Measurements from ENCODE around the gene ATG12.
"Not testable (repeated sequence)": the region's sequence is repeated elsewhere in the genome, so short reads cannot be mapped to it uniquely, and the experiment has no call there.

The ATG12 gene

DNA sequence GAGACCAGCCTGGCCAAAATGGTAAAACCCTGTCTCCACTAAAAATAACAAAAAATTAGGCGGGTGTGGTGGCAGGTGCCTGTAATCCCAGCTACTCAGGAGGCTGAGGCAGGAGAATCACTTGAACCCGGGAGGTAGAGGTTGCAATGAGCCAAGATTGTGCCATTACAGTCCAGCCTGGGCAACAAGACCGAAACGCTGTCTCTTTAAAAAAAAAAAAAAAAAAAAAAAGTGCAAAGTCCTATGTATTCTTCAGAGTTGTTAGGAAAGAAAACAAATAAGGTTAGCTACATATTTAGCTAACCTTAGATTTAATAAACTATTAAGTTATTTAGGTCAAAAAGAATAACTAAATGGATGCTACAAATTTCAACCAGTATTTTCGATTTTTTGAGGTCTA lies 11.5 kb downstream of the ATG12 start:
- no peak for TF ChIP-seq POLR2A (IDR thresholded peaks at IDR 0.05; ENCODE audit: low read depth, low read length)
- no peak for DNase-seq (ENCODE audit: insufficient read length, low spot score)
- FAIRE-seq = no peak

GRCh38 chr5:115825948-115826347 lies 15.4 kb downstream of the ATG12 start:
- no peak for TF ChIP-seq POLR2A (IDR thresholded peaks at IDR 0.05; ENCODE audit: low read depth, low read length)

DNA sequence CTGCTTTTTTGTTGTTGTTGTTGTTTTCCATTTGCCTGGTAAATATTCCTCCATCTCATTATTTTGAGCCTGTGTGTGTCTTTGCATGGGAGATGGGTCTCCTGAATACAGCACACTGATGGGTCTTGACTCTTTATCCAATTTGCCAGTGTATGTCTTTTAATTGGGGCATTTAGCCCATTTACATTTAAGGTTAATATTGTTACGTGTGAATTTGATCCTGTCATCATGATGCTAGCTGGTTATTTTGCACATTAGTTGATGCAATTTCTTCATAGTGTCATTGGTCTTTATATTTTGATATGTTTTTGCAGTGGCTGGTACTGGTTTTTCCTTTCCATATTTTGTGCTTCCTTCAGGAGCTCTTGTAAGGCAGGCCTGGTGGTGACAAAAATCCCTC lies 16.4 kb downstream of the ATG12 start:
- not testable (repeated sequence) for DNase-seq (ENCODE audit: insufficient read length, low spot score); FAIRE-seq

More at GRCh38 chr5:115825948-115826347, 15.4 kb downstream of the ATG12 start:
- FAIRE-seq (no peak), DNase-seq (ENCODE audit: insufficient read length, low spot score) (no peak)

GRCh38 chr5:115820846-115821245 lies 20.5 kb downstream of the ATG12 start:
- no peak for FAIRE-seq
- DNase-seq (ENCODE audit: insufficient read length, low spot score) = no peak
- TF ChIP-seq POLR2A (IDR thresholded peaks at IDR 0.05; ENCODE audit: low read depth, low read length) = no peak

DNA sequence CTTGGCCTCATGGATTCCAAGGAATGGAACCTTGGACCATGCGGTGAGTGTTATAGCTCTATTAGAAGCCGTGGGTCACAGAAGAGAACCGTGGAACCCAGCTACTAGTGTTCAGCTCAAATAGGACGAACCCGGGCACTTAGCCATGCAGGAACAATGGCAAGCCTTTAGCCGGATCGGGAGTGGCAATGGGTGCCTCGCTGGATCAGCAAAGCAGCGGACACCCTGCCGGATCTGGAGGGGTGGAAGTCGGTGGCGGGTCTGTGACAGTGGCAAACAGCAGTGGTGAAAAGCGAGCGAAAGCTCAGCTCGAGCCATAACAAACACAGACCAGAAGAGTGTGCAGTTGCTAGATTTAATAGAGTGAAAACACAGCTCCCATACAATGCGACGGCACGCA lies 22.5 kb downstream of the ATG12 start:
- no peak for DNase-seq (ENCODE audit: insufficient read length, low spot score)
- FAIRE-seq = no peak
- no peak for TF ChIP-seq POLR2A (IDR thresholded peaks at IDR 0.05; ENCODE audit: low read depth, low read length)

DNA sequence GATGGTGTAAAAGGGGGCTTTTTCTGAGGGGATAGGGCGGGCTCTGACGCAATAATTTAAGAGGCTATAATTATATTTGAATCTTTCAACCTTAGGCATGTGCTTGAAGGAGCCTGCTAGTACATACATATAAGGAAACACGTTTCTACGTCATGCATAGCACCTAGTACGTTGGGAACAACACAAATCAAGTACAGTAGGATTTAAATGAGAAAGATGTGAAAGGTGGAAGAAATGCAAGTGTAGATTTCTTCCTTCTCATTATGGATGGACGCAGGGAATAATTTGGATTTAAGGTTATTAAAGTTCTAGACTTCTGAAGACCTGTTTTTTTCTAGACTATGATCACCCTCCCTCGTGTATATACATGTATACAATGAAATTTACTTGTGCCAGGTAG lies 24.0 kb downstream of the ATG12 start:
- TF ChIP-seq POLR2A (IDR thresholded peaks at IDR 0.05; ENCODE audit: low read depth, low read length) = no peak
- no peak for FAIRE-seq
- no peak for DNase-seq (ENCODE audit: insufficient read length, low spot score)

GRCh38 chr5:115816226-115817081 lies 24.9 kb downstream of the ATG12 start, which contains the start of gene CDO1:
Gene CDO1 (minus strand): TSS chr5:115816659. CDS start chr5:115816397, 262 bp downstream.
- no peak for TF ChIP-seq POLR2A (IDR thresholded peaks at IDR 0.05; ENCODE audit: low read depth, low read length)
- FAIRE-seq (no peak), DNase-seq (ENCODE audit: insufficient read length, low spot score) (no peak)

GRCh38 chr5:115815693-115816225 lies 25.6 kb downstream of the ATG12 start:
- DNase-seq (ENCODE audit: insufficient read length, low spot score) (no peak), FAIRE-seq (no peak)
- no peak for TF ChIP-seq POLR2A (IDR thresholded peaks at IDR 0.05; ENCODE audit: low read depth, low read length)

DNA sequence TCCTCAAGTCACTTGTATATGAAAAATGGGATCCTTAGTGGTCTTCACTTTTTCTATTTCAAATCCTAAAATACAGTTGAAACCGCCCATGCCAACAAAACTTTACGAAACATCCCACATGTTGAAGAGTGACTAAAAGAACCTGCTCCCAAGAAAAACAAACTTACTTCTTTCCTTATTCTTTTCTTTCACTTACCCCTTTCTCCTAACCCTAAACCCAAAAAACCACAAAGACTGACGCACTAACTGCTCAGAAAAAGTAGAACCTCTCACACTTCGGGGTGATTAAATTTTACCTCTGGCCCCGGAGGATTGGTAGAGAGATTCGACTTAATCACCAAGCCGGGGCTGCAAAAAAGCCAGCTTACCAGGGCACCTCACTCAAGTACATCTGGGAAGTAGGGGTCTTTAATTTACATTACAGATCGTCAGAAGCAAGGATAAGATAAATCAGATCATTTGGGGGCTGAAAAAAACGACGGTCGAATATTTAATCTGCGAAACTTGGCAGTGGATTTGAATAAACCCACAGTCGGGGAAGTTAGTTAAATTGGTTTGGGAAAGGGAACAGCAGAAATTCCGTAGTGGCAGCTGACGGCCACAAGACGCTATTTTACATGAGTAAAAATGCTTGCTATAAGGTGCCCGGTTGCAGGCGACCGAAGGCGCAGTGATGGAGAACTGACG lies 26.2 kb downstream of the ATG12 start:
- TF ChIP-seq POLR2A (IDR thresholded peaks at IDR 0.05; ENCODE audit: low read depth, low read length) = no peak
- FAIRE-seq = no peak
- no peak for DNase-seq (ENCODE audit: insufficient read length, low spot score)

DNA sequence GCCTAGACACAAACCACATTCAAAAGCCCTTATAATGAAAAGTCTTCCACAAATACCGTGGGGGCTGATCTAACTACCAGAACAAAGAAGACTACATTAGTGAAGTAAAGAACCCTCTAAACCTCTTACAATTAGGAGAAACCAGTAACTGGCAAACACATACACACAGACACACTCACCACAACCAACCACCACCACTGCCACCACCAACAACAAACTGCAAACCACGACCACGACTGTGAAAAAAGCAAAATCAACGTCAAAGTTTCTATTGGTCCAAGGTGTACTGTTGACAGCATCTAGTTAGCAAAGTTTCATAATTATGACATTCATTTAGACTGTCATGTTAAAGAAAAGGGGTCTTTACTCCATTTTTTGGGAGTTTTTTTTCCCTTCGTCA lies 27.6 kb downstream of the ATG12 start:
- DNase-seq (ENCODE audit: insufficient read length, low spot score) = no peak
- no peak for TF ChIP-seq POLR2A (IDR thresholded peaks at IDR 0.05; ENCODE audit: low read depth, low read length)
- FAIRE-seq = no peak

GRCh38 chr5:115812372-115812771 lies 29.0 kb downstream of the ATG12 start:
- no peak for FAIRE-seq
- no peak for TF ChIP-seq POLR2A (IDR thresholded peaks at IDR 0.05; ENCODE audit: low read depth, low read length)

GRCh38 chr5:115811406-115811805 lies 30.0 kb downstream of the ATG12 start:
- TF ChIP-seq POLR2A (IDR thresholded peaks at IDR 0.05; ENCODE audit: low read depth, low read length) = no peak
- FAIRE-seq (no peak), DNase-seq (ENCODE audit: insufficient read length, low spot score) (no peak)

More at GRCh38 chr5:115812372-115812771, 29.0 kb downstream of the ATG12 start:
- no peak for DNase-seq (ENCODE audit: insufficient read length, low spot score)

- no peak for DNase-seq (ENCODE audit: insufficient read length, low spot score)
- TF ChIP-seq POLR2A (IDR thresholded peaks at IDR 0.05; ENCODE audit: low read depth, low read length) = no peak
- FAIRE-seq = no peak
Observed at GRCh38 chr5:115810761-115811160, 30.6 kb downstream of the ATG12 start.

GRCh38 chr5:115809946-115810345 lies 31.4 kb downstream of the ATG12 start:
- FAIRE-seq (no peak), DNase-seq (ENCODE audit: insufficient read length, low spot score) (no peak)
- no peak for TF ChIP-seq POLR2A (IDR thresholded peaks at IDR 0.05; ENCODE audit: low read depth, low read length)

DNA sequence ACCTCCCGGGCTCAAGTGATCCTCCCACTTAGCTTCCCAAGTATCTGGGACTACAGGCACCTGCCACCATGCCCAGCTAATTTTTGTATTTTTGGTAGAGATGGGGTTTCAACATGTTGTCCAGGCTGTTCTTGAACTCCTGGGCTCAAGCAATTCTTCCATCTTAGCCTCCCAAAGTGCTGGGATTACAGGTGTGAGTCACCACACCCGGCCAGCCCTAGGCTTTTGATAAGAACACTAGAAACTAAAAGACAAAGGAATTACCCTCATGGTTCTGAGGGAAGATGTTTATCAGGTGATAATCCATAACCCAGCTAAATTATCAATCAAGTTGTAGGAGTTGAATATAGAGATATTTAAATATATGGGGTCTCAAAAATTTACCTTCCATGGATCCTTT lies 33.3 kb downstream of the ATG12 start:
- DNase-seq (ENCODE audit: insufficient read length, low spot score) = not testable (repeated sequence)

More for the DNA sequence above, 33.3 kb downstream of the ATG12 start:
- not testable (repeated sequence) for FAIRE-seq

Data from H54 (cell line).